GM18873 (cell line): ENCODE data around the gene SH3TC1.

Experiments used
- ATAC-seq: cut with Tn5 transposase; IDR thresholded peaks from one replicate; pipeline ENCODE4 v1.9.1; 2021; ENCODE audit warnings: mild to moderate bottlenecking, moderate library complexity, moderate number of reproducible peaks; ENCODE audit not compliant: unreplicated experiment, low FRiP score

The SH3TC1 gene

GRCh38 chr4:8239226-8239625 lies 40.1 kb downstream of the SH3TC1 start:
- no peak for ATAC-seq

DNA sequence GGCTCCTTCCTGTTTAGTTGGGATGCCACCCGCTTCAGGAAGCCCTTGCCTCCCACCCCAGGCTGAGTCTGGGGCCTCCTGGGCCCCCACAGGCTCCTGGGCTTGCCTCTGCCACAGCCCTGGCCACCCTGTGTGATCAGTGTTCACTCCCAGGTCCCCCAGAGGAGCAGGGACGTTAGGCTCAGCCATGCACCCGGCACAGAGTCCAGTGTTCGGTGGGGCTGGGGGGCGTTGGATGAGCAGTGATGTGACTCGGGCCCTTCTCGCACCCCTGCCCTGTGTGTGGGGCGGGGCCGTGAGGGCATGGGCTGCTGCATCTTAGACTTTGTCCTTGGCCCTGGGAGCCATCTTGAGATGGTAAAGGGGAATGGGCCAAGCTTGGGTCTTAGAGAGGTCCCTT lies 40.6 kb downstream of the SH3TC1 start:
- no peak for ATAC-seq

DNA sequence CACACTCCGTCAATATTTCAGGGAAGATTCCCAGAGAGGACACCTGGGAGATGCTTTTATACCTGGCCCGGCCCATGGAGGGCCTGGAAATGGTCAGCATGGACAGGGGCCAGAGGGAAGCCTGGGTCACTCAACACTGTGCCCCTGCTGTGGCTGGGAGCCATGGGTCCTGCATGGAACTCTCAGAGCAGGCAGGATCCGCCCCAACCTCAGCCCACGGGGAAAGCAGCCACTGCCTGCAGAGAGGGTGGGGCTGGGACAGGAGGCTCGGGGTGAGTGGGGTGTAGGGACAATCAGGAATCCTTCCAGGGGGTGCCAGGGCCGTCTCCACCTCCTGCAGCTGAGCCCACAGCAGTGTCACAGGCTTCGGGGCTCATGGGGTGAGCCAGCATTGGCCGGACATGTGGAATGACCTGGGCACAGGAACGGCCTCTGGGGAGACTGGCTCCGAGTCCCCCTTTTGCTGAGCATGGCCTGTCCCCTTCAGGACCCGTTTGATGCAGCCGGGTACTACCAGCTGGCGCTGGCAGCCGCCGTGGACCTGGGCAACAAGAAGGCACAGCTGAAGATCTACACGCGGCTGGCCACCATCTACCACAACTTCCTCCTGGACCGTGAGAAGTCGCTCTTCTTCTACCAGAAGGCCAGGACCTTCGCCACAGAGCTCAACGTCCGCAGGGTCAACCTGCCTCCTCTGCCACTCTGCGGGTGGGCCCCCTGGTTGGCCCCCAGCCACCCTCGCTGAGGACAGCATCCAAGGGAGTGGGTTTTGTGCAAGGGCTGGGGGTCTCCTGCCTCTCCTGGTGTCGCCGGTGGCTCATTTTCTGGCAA lies 41.3 kb downstream of the SH3TC1 start:
- no peak for ATAC-seq

GRCh38 chr4:8241211-8241779 lies 42.2 kb downstream of the SH3TC1 start:
- no peak for ATAC-seq

DNA sequence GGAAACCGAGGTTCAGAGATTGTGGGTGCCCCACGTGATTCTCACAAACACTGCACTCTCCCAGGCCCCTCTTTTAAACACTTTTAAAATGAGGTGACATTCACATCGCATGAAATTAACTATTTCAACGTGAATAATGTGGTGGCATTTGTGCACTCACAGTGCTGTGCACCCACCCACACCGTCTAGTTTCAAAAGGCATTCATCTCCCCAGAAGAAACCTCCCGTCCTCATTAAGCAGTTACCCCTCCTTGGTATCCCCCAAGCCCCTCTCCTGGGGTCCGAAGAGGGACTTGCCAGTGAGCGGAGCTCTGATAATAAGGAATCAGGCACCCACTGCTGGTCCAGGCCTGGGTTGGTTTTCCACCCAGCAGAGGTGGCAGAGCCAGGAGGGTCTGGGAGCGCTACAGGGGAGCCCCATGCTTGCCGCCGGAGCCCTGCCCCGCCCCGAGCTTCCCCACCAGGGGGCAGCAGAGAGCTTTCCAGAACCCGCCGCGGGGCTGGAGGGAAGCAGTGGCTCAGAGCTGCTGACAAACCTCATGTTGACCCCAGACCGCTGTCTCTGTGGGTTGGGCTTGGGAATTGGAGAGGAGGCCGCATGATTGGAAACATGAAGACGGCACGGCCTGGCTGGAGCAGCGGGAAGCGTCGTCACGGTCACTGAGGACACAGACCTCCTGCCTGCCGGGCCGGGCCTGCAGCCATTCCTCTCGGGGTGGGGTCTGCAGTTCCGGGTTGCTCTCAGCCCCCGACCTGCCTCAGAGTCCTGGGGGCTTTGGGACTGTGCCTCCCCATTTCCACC lies 43.0 kb downstream of the SH3TC1 start:
- no peak for ATAC-seq

DNA sequence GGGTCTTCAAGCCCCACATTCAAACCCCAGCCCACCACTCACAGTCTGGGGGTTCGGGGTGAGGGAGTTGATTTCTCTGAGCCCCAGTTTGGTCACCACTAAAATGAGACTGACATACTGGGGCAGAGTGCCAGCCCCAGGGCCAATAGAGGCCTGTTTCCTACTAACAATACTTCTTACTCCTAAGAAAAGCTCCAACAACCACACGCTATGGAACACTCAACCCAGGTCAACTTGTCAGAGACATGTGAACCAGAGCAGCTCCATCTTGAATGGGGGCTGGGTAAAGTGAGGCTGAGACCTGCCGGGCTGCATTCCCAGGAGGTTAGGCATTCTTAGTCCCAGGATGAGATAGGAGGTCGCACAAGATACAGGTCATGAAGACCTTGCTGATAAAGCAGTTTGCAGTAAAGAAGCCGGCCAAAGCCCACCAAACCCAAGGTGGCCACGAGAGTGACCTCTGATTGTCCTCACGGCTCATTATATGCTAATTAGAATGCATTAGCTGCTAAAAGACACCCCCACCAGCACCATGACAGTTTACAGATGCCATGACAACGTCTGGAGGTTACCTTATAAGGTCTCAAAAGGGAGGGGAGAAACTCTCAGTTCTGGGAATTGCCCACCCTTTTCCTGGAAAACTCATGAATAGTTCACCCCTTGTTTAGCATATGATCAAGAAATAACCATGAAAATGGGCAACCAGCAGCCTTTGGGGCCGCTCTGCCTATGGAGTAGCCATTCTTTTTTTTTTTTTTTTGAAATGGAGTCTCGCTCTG lies 43.9 kb downstream of the SH3TC1 start:
- no peak for ATAC-seq

DNA sequence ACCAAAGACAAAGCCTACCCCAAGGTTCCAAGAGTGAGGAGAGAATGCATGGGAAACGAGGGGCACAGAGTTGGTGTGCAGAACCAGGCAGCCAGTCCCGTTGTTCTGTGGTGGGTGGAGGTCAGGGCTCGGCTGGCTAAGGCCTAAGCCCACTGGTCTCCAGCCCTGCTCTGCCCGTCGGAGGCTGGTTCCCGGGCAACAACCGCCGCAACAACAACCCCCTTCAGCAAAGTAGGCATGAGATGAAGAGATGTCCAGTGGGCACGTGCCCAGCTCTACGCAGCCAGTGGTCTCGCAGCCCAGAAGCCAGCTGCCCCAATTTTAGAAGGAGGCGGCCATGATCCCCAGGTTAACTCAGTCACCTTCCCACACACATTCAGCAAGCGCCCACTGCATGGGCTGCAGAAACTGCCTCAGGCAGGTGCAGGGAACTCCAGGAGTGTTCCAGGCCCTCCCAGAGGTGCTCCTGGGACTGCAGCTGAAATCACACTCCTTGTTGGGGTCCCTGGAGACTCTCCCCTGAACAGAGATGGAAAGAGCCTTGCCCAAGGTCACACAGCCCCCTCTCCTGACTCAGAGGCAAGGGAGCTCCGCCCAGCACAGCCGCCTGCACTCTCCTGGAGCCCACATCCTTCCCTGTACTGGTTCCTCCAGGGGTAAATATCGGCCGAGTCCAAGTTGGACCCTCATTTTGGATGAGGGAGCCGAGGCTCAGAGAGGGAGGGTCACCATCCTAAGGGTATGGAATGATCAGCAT lies 45.1 kb downstream of the SH3TC1 start:
- ATAC-seq, result no peak

DNA sequence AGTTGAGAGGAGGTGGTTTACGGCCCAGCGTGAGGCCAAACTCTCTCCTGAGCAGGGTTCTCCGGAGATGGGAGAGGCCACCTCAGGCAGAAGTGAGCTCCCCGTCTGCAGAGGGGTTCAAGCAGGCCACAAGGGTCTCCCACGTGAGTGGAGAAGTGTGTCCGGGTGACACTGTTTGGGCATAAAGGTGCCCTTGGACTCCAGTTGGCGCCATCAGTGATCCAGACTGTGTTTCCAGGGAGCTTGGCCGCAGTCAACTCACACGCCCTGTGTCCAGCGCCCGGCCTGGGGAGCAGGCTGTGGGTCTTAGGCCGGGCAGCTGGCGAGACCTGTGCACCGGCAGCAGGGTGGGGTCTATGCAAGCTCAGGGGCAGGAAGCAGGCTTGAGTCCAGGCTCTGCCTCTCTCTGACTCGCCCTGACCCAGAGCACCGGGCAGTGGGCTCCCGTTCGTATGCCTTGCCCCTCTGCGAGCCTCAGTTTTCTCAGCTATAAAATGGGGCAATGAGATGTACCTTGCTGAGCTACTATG lies 45.9 kb downstream of the SH3TC1 start:
- ATAC-seq, result no peak

DNA sequence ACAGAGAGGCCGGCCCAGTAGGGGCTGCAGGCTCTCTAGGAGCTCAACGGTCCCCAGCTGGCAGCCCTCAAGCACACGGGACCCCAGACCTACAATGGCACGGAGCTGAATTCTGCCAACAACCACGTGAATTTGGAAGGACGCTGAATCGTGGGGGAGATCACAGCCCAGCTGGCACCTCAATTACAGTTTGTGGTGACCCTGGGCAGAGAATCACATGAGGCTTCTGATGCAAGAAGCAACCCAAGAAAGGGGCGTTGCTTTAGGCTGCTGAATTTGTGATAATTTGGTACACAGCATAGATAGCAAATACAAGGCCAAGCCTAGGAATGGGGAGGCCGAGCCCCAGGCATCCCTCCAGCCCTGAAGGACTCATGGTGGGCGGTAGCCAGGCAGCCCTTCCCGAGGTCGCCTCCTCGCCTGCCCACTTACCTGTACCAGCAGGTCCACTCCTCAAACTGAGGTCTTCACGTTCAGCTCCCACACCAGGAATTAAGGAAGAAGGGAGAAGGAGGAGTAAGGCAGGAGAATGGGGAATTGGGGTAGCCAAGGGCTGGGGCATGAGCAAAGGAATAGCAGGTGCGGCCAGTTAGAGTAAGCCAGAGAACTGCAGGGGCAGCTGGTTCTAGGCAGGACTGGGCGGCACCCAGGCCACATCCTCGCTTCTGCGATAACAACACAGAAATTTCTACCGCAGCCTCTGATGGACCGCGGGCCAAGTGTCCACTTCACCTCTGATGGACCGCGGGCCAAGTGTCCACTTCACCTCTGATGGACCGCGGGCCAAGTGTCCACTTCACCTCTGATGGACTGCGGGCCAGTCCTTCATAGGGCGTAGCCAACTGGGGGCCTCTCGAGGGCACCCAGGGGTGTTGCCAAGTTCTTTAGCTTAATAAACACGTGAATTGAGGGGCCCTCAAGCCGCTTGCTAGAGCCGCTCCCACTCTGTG lies 47.1 kb downstream of the SH3TC1 start:
- no peak for ATAC-seq

DNA sequence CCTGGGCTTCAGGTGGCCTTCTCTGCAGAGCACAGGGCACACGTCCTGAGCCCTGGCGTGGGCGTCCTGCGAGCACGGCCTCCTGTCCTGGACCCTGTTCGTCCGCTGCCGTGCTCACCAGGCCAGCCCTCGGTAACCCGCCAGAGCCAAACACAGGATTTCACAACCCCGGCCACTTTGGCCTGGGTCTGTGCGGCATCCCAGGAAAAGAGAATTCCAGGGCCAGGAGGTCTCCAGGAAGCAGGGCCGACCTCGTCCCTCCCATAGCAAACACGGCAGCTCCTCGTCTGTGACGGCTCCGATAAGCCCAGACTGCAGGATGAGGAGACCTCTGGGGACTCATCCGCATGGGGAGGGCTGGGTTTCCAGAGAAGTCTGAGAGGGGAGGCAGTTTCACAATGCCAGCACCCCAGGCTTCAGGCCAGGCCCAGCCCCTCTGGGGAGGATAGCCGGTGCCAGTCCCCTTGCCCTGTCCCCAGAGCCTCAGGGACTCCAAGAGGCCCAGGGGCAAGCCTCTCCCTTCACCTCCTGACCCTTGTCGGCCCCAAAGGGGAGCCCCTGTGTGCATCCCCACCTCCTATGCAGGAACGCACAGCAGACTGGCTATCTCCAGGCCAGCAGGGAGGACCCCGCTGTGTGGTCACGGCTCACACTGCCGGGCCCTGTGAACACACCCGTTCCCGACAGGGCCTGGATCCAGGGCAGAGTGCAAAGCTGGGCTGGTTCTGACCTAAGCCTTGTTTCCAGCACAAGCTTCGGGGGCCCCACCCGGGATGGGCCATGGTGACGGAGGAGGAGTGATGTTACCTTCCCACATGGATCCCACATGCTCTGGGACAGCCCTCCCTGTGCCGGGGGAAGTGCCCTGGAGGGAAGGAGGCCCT lies 48.2 kb downstream of the SH3TC1 start:
- no peak for ATAC-seq

DNA sequence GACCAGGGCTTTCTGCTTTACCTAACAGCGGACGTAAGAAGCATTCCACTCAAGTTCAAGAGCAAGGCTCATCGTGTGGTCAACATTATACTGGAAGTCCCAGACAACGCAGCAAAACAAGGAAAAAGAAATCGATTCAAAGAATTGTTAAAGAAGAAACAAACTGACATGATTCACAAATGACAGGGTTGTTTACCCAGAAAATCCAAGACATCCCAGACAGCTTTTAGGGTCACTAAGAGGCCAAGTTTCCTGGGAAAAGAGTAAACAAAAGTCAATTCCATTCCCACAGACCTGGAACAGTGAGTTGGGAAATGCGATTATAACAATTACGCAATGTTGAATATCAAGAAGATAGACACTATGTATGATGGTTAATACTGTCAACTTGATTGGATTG lies 49.0 kb downstream of the SH3TC1 start:
- no peak for ATAC-seq

GRCh38 chr4:8250227-8250626 lies 51.1 kb downstream of the SH3TC1 start:
- ATAC-seq, result no peak

DNA sequence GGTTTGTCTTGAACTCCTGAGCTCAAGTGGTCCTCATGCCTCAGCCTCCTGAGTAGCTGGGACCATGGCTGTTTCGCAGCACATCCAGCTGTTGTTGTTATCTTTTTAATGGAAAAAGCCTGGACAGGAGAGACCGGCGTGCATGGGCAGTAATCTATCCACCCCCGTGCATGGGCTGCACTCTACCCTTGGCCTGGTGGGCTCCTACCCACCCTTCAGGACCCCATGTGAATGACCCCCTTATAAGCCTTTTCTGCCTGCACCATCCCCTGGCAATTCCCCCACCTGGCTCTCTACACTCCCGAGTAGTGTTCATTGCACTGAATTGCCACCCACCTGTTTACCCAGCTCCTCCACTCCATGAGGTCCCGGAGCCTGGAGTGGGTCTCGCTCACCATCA lies 51.5 kb downstream of the SH3TC1 start:
- no peak for ATAC-seq

GRCh38 chr4:8251110-8251883 lies 52.2 kb downstream of the SH3TC1 start:
- ATAC-seq, result no peak

DNA sequence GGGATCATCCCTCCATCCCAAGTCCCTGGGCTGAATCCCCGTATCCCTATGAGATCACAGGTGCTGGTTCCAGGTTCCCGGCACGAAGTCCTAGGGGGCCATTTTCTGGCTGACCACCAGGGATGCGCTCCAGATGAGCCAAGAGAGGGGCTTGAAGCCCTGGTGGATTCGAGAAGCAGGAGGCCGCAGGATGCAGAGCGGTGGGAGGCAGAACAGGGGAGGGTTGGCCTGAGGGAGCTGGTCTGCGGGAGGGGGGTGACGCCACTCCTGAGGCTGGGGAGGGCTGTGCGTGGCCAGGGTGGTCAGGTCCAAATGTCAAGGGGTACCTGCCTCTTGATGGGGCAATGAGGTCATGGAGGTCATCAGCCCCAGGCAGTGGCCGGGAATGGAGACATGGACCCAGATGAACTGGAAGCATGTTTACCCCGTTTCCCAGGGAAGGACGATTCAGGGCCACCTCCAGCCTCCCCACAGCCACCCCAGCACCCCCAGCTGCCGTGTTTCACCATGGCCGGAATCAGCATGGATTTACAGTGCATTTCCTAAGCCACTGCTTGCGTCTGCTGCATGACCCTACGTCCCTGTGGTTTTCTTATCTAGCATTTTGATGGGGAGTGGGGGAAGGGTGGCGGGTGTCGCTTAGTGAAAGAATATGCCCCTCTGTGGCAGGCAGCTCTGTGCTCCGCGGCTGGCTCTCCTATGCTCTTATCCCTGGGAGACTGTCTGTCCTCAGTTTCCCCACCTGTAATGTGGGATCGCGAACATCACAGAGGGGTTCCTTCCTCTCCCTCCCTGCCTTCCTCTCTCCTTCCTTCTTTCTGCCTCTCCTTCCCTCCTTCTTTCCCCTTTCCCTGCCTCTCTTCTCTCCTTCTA lies 53.4 kb downstream of the SH3TC1 start:
- ATAC-seq, result no peak

DNA sequence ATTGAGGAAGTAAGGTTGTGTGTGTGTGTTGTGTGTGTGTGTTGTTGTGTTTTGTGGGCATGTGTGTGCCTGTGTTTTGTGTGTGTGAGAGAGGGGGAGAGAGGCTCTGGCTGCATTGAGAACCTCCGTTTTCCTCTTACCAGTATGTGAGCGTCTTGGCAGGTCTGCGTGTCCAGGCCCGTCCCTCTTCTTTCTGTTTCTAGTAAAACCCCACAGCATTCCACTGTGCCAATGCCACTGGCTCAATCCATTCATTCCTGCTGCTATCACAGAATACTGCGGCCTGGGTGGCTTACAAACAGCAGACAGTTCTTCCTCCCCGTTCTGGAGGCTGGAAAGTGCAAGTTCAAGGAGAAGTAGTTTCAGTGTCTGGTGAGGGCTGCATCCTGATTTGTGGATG lies 55.0 kb downstream of the SH3TC1 start:
- no peak for ATAC-seq
